Fibroblast of skin of right quadriceps (primary cell): Measurements from ENCODE around the gene STARD3NL.
"Not testable (repeated sequence)": the region's sequence is repeated elsewhere in the genome, so short reads cannot be mapped to it uniquely, and the experiment has no call there.

Experiments
- DNase-seq: peaks from one replicate; pipeline ENCODE4 v3.0.0-alpha.2; 2013

STARD3NL gene

GRCh38 chr7:38270405-38270804 lies 92.4 kb downstream of the STARD3NL start:
- not testable (repeated sequence) for DNase-seq

GRCh38 chr7:38273286-38273995 lies 95.4 kb downstream of the STARD3NL start, which contains the start of gene TARP:
TSS of gene TARP (minus strand) at chr7:38273636.
- no peak for DNase-seq

GRCh38 chr7:38274486-38274885 lies 96.4 kb downstream of the STARD3NL start:
- peak; percentile 15 for DNase-seq

GRCh38 chr7:38274927-38275620 lies 97.0 kb downstream of the STARD3NL start:
- no peak for DNase-seq

- no peak for DNase-seq
Measured at GRCh38 chr7:38276096-38276877, 98.2 kb downstream of the STARD3NL start.

- no peak for DNase-seq
Measured at GRCh38 chr7:38280000-38280399, 102.0 kb downstream of the STARD3NL start.
